ENCODE results near the gene EFCAB14.
"Not testable (repeated sequence)": the region's sequence is repeated elsewhere in the genome, so short reads cannot be mapped to it uniquely, and the experiment has no call there.

EFCAB14 gene

DNA sequence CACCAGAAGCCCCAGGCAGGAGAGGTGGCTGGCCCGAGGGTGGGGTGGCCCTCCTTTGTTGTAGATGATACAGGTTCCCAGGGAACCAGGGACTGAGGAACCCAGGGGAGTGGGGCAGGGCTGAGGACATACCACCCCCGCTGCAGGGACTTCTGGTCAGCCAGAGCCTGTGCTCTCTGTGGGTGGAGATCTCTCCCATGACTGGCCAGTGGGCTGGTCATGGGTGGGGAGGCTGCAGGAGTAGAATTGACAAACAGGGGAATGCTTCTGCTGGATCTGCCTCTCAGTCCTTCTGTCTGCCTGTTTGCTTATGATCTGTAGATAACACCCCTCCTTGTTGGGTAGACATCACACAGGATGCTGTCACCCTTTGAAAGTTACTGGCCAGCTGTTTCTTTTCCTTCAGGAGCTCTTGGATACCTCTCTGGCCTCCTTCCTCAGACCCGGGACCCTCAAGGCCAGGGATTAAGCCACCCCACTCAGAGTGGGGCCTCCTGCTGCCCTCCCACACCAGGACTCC is 2.8 kb upstream of the EFCAB14 start:
- DNase-seq, result no peak

GRCh38 chr1:46721204-46721603 is 2.3 kb upstream of the EFCAB14 start:
- DNase-seq, result no peak

DNA sequence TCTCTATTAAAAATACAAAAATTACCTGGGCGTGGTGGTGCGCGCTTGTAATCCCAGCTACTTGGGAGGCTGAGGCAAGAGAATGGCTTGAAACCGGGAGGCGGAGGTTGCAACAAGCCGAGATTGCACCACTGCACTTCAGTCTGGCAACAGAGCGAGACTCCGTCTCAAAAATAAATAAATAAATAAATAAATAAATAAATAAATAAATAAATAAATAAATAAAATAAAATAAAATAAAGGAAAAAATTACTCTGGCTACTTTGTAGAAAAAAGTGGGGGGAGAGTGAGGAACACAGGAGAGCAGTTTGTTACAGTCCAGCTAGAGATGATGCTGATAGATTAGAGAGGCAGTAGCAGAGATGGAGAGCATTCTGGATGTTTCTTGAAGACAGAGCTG is 1.4 kb upstream of the EFCAB14 start:
- not testable (repeated sequence) for DNase-seq

DNA sequence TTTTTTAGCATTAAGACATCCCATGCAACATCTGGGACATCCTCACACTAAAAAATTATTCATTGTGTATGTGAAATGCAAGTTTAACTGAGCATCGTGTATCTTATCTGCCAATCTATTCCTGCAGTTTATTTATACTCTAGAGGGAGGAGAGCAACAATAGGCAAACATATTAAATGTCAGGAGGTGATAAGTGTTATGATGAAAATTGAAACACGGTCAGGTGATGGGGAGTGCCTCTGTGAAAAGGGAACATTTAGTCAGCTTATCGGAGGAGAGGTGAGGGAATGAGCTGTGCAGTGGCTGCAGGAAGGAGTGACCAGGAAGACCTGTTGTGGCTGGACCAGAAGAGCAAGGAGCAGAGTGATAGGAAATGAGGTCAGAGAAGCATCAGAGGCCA is 775 bp upstream of the EFCAB14 start:
- DNase-seq, result no peak

DNA sequence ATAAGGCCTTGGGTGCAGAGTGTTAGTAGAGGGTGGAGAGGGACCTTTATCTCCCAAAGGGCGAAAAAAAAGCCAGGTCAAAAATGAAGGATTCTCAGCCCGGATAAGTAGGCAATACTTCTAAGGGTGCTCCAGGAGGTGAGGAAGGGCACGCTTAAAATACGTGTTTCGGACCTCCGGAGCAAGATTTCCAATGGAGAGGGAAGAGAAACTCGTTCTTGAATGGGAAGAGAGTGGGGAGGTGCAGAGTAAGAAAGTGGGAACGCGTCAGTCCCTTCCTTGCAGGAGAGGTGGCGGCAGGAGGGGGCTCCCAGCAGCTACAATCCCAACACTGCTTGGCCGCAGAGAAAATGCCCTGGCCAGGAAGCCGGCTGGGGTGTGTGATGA is 581 bp downstream of the EFCAB14 start:
- no peak for DNase-seq

- DNase-seq, result no peak
Measured at GRCh38 chr1:46717654-46718053, 1.3 kb downstream of the EFCAB14 start.

- DNase-seq, result no peak
Measured at GRCh38 chr1:46714976-46715375, 3.9 kb downstream of the EFCAB14 start.

- DNase-seq, result no peak
Measured at GRCh38 chr1:46708121-46708520, 10.8 kb downstream of the EFCAB14 start.

- DNase-seq, result no peak
Measured at GRCh38 chr1:46705408-46705807, 13.5 kb downstream of the EFCAB14 start.

DNA sequence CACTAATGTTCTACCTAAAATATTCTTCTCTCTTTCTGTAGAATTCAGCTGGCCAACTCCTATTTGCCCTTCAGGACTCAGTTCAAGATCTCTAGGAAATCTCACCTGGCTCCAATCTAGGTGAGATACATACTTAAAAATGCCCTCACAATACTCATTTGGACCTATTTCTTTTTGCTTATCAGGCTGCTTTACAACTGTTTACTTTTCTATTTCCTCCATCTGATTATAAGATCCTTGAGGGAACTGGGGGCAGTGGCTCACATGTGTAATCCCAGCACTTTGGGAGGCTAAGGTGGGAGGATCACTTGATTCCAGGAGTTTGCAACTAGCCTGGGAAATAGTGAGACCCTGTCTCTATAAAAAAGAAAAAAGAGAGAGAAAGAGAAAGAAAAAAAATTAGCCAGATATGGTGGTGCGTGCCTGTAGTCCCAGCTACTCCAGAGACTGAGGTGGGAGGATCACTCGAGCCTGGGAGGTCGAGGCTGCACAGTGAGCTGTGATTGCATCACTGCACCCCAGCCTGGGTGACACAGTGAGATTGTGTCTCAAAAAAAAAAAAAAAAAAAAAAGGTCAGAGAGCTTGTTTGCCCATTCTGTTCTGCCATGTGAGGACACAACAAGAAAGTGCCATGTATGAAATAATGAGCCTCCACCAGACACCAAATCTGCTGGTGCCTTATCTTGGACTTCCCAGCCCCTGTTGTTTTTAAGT is 14.8 kb downstream of the EFCAB14 start:
- DNase-seq, result no peak

- DNase-seq, result no peak
Measured at GRCh38 chr1:46699666-46700065, 19.2 kb downstream of the EFCAB14 start.

GRCh38 chr1:46697053-46697452 is 21.9 kb downstream of the EFCAB14 start:
- DNase-seq, result no peak

DNA sequence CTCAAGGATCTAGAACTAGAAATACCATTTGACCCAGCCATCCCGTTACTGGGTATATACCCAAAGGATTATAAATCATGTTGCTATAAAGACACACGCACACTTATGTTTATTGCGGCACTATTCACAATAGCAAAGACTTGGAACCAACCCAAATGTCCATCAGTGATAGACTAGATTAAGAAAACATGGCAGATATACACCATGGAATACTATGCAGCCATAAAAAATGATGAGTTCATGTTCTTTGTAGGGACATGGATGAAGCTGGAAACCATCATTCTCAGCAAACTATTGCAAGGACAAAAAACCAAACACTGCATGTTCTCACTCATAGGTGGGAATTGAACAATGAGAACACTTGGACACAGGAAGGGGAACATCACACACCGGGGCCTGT is 24.2 kb downstream of the EFCAB14 start:
- DNase-seq, result not testable (repeated sequence)

GRCh38 chr1:46692811-46693770 is 25.8 kb downstream of the EFCAB14 start:
- DNase-seq, result no peak

DNA sequence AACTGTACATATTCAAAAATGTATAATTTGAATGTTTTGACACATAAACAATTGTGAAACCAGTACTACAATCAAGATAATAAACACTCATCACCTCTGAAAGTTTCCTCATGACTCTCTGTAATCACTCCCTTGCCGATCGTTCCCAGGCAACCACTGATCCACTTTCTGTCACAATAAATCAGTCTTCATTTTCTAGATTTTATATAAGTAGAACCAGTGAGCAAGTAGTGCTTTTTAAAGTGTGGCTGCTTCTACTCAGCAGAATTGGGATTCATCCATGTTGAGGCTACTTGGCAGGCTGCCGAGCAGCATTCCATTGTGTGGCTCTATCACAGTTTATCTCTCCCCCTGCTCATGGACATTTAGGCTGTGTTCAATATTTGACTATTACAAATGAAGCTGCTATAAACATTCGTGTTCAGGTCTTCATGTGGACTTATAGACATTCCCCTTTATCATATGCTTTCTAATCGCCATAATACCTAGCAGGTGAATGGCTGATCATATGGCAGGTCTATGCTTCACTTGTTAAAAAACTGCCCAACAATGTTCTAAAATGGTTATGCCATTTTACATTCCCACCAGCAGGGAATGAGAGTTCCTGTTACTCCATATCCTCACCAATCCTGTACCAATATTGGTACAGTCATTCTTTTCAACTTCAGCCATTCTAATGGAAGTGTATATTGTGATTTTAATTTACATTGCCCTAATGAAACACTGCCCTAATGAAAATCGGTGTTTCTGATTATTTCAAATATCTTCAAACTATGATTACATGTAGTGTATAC is 26.7 kb downstream of the EFCAB14 start:
- no peak for DNase-seq

- DNase-seq, result no peak
Measured at GRCh38 chr1:46690931-46691421, 27.9 kb downstream of the EFCAB14 start.

DNA sequence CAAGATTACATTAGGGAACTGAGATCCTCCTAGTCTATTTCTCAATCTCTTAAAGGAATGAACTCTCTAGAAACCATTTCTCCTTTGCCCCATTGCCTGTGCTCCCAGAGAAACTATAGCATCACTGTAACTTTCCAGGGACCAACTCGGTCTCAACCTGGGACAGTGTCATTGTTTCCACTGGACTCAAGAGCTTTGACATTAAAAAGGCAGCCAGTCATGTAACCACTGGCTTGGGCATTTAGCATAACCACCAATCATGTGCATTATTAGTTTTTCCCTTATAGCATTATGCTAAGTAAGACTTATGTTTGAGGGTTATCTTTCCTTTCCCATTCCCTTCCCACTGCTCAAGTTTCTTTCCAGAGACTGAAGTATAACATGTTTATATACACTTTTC is 29.0 kb downstream of the EFCAB14 start:
- DNase-seq, result no peak

DNA sequence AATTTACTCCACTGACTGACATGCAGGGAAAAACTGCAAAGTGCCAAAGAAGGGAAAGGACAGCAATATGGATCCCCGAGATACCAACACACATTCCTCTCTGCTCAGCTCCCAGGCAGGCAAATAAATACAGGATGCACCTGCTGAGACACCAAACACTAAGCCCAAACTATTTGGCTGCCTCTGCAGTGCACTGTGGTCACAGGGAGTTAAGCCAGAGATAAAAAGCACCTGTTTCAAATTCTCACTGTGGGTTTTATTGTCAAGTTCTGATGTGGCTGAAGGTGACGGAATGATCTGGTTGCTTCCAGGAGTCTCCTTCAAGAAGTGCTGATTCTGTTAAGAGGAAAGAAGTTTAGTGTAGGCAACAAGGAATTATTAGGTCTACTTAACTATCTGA is 29.6 kb downstream of the EFCAB14 start:
- no peak for DNase-seq

- DNase-seq, result no peak
Measured at GRCh38 chr1:46687921-46688509, 30.9 kb downstream of the EFCAB14 start.

GRCh38 chr1:46687093-46687659 is 31.7 kb downstream of the EFCAB14 start:
- DNase-seq, result no peak

DNA sequence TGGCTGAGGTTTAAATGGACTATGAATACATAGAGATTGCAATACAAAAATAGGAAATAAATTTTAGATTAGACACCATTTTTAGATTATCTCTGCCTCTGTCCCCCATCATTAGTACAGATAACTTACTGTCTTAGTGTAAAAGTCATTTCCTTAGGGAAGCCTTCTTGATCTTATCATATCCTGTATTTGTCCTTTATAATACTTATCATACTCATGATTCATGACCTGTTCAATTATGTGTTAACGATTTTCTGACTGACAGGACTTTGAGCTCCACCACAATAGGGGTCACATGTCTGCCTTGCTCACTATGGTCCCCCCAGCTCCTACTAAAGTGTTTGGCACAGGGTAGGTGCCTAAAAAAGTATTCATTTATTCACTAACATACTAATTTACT is 32.7 kb downstream of the EFCAB14 start:
- DNase-seq, result no peak

DNA sequence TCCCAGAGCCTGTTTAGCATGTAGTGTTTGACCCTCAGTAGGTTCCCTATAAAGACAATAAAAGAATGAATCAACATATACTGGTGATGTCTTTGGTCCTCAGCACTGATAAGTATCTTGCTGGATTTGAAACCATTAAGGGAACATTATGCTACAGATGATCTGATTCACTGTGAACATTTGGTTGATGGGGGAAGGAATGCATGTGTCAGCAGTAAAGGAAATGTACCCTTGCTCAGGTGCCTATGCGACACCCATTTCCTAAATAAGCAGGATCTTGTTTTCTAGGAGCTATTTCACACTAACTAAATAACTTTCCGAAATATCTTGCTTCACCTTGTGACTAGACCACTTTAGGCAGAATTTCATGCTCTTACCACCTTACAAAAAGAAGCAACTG is 34.2 kb downstream of the EFCAB14 start:
- no peak for DNase-seq

All from kidney glomerular epithelial cell (primary cell).